IMR-90 (cell line): ENCODE data around the gene ZNF23. TPM values are rescaled to one million over a fixed set of nuclear protein-coding genes. Genes with fewer than 3 reads are reported as not detected.

Experiments used
- ATAC-seq: fragments of 200-7000 bp; cut with Tn5 transposase; 2 replicates; pipeline ENCODE4 v1.9.1; 2020; ENCODE audit warnings: low read depth, mild to moderate bottlenecking, moderate library complexity
- BruUV-seq: library from RNA; stranded (reverse); fragments of 400-500 nt; replicated peaks from 2 replicates; lab custom pipeline; 2021; lab: Mats Ljungman, UMichigan
- CTCF ChIA-PET: fragments of 300-600 bp; formaldehyde crosslinking; extraction: SDS; loops from one replicate; lab custom pipeline; 2021; ENCODE audit warnings: antibody characterized with exemption; lab: Yijun Ruan, JAX
- POLR2A ChIA-PET: fragments of 300-600 bp; sonication (Branson Sonifier 250); formaldehyde crosslinking; loops from one replicate; lab custom pipeline; 2022; ENCODE audit warnings: antibody characterized with exemption; ENCODE audit not compliant: unreplicated experiment; lab: Charles Lee
- DNase-seq: peaks from one replicate; pipeline ENCODE4 v3.0.0; 2013
- H2AFZ ChIP-seq: replicated peaks from 2 replicates; pipeline ENCODE3; 2013; ENCODE audit warnings: low read length, mild to moderate bottlenecking; ENCODE audit not compliant: poor library complexity
- H2AK5ac ChIP-seq: 2 replicates; pipeline ENCODE4 v1.6.1; 2013; ENCODE audit warnings: low read depth, low read length, inconsistent platforms
- H2AK9ac ChIP-seq: replicated peaks from 2 replicates; pipeline ENCODE3; 2013; ENCODE audit warnings: mild to moderate bottlenecking, low read depth, low read length, moderate library complexity; ENCODE audit not compliant: poor library complexity
- H2BK120ac ChIP-seq: 2 replicates; pipeline ENCODE4 v1.6.1; 2013; ENCODE audit warnings: low read depth, low read length, inconsistent platforms
- H2BK15ac ChIP-seq: 3 replicates; pipeline ENCODE4 v1.6.1; 2013; ENCODE audit warnings: low read depth, low read length, inconsistent platforms
- H2BK20ac ChIP-seq: 2 replicates; pipeline ENCODE4 v1.6.1; 2013; ENCODE audit warnings: low read depth, mild to moderate bottlenecking, inconsistent platforms, low read length, moderate library complexity
- H2BK5ac ChIP-seq: 2 replicates; pipeline ENCODE4 v1.6.1; 2013; ENCODE audit warnings: mild to moderate bottlenecking, low read depth, low read length, inconsistent platforms; ENCODE audit not compliant: poor library complexity, severe bottlenecking
- H3K14ac ChIP-seq: replicated peaks from 2 replicates; pipeline ENCODE4 v1.6.1; 2013; ENCODE audit warnings: low read depth, low read length, inconsistent platforms
- H3K18ac ChIP-seq: 2 replicates; pipeline ENCODE4 v1.6.1; 2013; ENCODE audit warnings: low read depth, low read length, control low read depth
- H3K23ac ChIP-seq: 2 replicates; pipeline ENCODE4 v1.6.1; 2013; ENCODE audit warnings: low read depth, low read length, inconsistent platforms
- H3K27ac ChIP-seq: 2 replicates; pipeline ENCODE4 v1.5.1; 2013; ENCODE audit warnings: mild to moderate bottlenecking, control low read depth, low read length; ENCODE audit not compliant: insufficient read depth
- H3K27me3 ChIP-seq: 2 replicates; pipeline ENCODE4 v1.6.1; 2013; ENCODE audit warnings: low read length; ENCODE audit not compliant: control insufficient read depth, insufficient read depth
- H3K36me3 ChIP-seq: 2 replicates; pipeline ENCODE4 v1.6.1; 2013; ENCODE audit warnings: low read length, mixed read lengths; ENCODE audit not compliant: control insufficient read depth, insufficient read depth
- H3K4ac ChIP-seq: 2 replicates; pipeline ENCODE4 v1.6.1; 2013; ENCODE audit warnings: low read depth, low read length, inconsistent platforms
- H3K4me1 ChIP-seq: 2 replicates; pipeline ENCODE4 v1.6.1; 2013; ENCODE audit warnings: low read length, mixed read lengths; ENCODE audit not compliant: control insufficient read depth, insufficient read depth
- H3K4me2 ChIP-seq: 2 replicates; pipeline ENCODE4 v1.6.1; 2013; ENCODE audit warnings: low read depth, mild to moderate bottlenecking, control low read depth, low read length, moderate library complexity
- H3K4me3 ChIP-seq: 2 replicates; pipeline ENCODE4 v1.5.1; 2013; ENCODE audit warnings: low read depth, mild to moderate bottlenecking, control low read depth, low read length, moderate library complexity; ENCODE audit not compliant: insufficient read depth
- H3K56ac ChIP-seq: 2 replicates; pipeline ENCODE4 v1.6.1; 2013; ENCODE audit warnings: low read length, inconsistent platforms; ENCODE audit not compliant: insufficient read depth; ENCODE audit errors: extremely low read depth
- H3K79me1 ChIP-seq, 2 experiments: 2 replicates each; pipeline ENCODE4 v1.6.1; 2013; ENCODE audit warnings: low read length in 2 of 2, inconsistent platforms in 1 of 2, low read depth in 1 of 2
- H3K9ac ChIP-seq: 2 replicates; pipeline ENCODE4 v1.6.1; 2013; ENCODE audit warnings: low read depth, low read length, control low read depth
- H3K9me1 ChIP-seq: 2 replicates; pipeline ENCODE4 v1.6.1; 2013; ENCODE audit warnings: low read length, inconsistent platforms; ENCODE audit not compliant: insufficient read depth
- H3K9me3 ChIP-seq: 2 replicates; pipeline ENCODE4 v1.6.1; 2013; ENCODE audit warnings: low read length; ENCODE audit not compliant: control insufficient read depth, insufficient read depth
- H4K20me1 ChIP-seq: 2 replicates; pipeline ENCODE4 v1.6.1; 2013; ENCODE audit warnings: low read length, inconsistent platforms; ENCODE audit not compliant: insufficient read depth
- H4K5ac ChIP-seq: 2 replicates; pipeline ENCODE4 v1.6.1; 2013; ENCODE audit warnings: mild to moderate bottlenecking, low read depth, low read length, control low read depth
- H4K8ac ChIP-seq, 2 experiments: 2 replicates each; pipeline ENCODE4 v1.6.1; 2013; ENCODE audit warnings: low read depth in 2 of 2, low read length in 2 of 2, control low read depth in 1 of 2, inconsistent platforms in 1 of 2
- H4K91ac ChIP-seq: 2 replicates; pipeline ENCODE4 v1.6.1; 2013; ENCODE audit warnings: low read depth, low read length, inconsistent platforms; ENCODE audit not compliant: insufficient read depth
- FOS ChIP-seq: fragments of 150-350 bp; IDR thresholded peaks from 2 replicates; pipeline ENCODE4 v1.6.1; 2016; ENCODE audit warnings: low read depth, low read length
- MAFK ChIP-seq: IDR thresholded peaks from 2 replicates; pipeline ENCODE4 v1.6.1; 2012; ENCODE audit warnings: low read depth, low read length, improper control_type of control experiment
- NFE2L2 ChIP-seq: fragments of 150-350 bp; IDR thresholded peaks from 2 replicates; pipeline ENCODE4 v1.6.1; 2016; ENCODE audit warnings: low read depth, mild to moderate bottlenecking, low read length
- USF2 ChIP-seq: fragments of 150-350 bp; IDR thresholded peaks from 2 replicates; pipeline ENCODE4 v1.6.1; 2017; ENCODE audit warnings: mild to moderate bottlenecking, antibody characterized with exemption, low read length, low read depth
- WGBS, 2 experiments: methylation state at CpG; one replicate each; pipeline versions ENCODE4 v1.1.5 to v1.1.7; 2013; ENCODE audit warnings: missing lambda C conversion rate in 2 of 2; ENCODE audit not compliant: insufficient read length in 1 of 2; ENCODE audit errors: extremely low coverage in 2 of 2; 5-methylcytosine and 5-hydroxymethylcytosine counted together
- dilution Hi-C: fragments of 300-500 bp; cut with HindIII; formaldehyde crosslinking; loops from one replicate; pipeline ENCODE4 v1.14.3; 2018; ENCODE audit warnings: low sequenced_read_pairs; ENCODE audit not compliant: unreplicated experiment
- in situ Hi-C: fragments of 300-500 bp; cut with MboI; formaldehyde crosslinking; loops from 3 replicates; pipeline ENCODE4 v1.14.3; 2019; ENCODE audit warnings: low sequenced_read_pairs, inconsistent platforms, mixed read lengths
- intact Hi-C: fragments of 100-400 bp; cut with micrococcal nuclease; formaldehyde crosslinking; loops from 2 replicates; pipeline ENCODE4 v1.10.0; 2022
- polyA plus RNA-seq, 3 experiments: library from polyadenylated mRNA; depleted of rRNA; stranded (reverse); fragments of >200 nt; gene quantifications; 2 replicates each; pipeline ENCODE4 v1.2.3, GENCODE V29; 2012; ENCODE audit warnings: low replicate concordance in 1 of 3
- total RNA-seq: library from RNA; depleted of rRNA; stranded (reverse); fragments of >200 nt; gene quantifications from 2 replicates; pipeline ENCODE4 v1.2.3, GENCODE V29; 2012

ZNF23 gene
- total and polyA plus RNA-seq, 2 of the 4 experiments (the other 2 are of a cell fraction): 7.5 to 8.8 TPM

- Histone ChIP-seq H3K9me3 (no peaks in the 10 kb centered on the region), H2AFZ (peak overlapping the region; percentile 77), H3K36me3 (no peaks in the 10 kb centered on the region), H3K56ac (no peak overlapping the region), H3K14ac (no peak overlapping the region), H3K27ac (no peak overlapping the region), H3K79me1 (no peaks in the 10 kb centered on the region), H4K5ac (no peak overlapping the region), H3K9ac (no peak overlapping the region), H3K4me3 (peak overlapping the region; percentile 17; the same call in 1 of the 2 replicates), H3K23ac (no peak overlapping the region), H3K9me1 (no peaks in the 10 kb centered on the region), H4K20me1 (no peaks in the 10 kb centered on the region), H3K18ac (no peak overlapping the region), H4K91ac (no peak overlapping the region), H2AK9ac (no peak overlapping the region), H2AK5ac (no peak overlapping the region), H3K4me1 (no peaks in the 10 kb centered on the region), H2BK120ac (no peak overlapping the region), H2BK5ac (no peak overlapping the region), H4K8ac (no peak overlapping the region), H2BK15ac (no peak overlapping the region), H3K4ac (no peak overlapping the region), H2BK20ac (no peak overlapping the region), H3K4me2 (peak overlapping the region; percentile 40), H3K27me3 (peaks cover 20% of the 10 kb centered on the region)
- intact Hi-C loops (no loop called here), dilution Hi-C loops (no loop called here), in situ Hi-C loops (no loop called here)
- 5% methylated on average over 35 of the region's 48 CpGs; no CpG with 5 or more reads in 1 of the 2 experiments for WGBS, 2 experiments
- BruUV-seq: no TSS peak
- DNase-seq: peak; percentile 90
- ChIA-PET CTCF (no interaction called here), POLR2A (no interaction called here)
- TF ChIP-seq MAFK (no peak), NFE2L2 (no peak), FOS (no peak; the same call in 1 of the 2 replicates), USF2 (0 out of 2 replicates have a peak, but pooled peaks have one; percentile 12)
- ATAC-seq: peak; percentile 93
Observed at GRCh38 chr16:71426069-71426879, 35.8 kb downstream of the ZNF23 start.
